Hepatocyte (in vitro differentiated cells): Measurements from ENCODE around the gene POLD4. TPM values are rescaled to one million over a fixed set of nuclear protein-coding genes. Genes with fewer than 3 reads are reported as not detected.
A peak's percentile ranks its signal among the peaks of the same experiment; 100 is the strongest.

Source experiments
- DNase-seq: peaks from one replicate; pipeline ENCODE4 v3.0.0-alpha.2; 2016; ENCODE audit warnings: low spot score
- H2AFZ ChIP-seq: fragments of 200-600 bp; sonication (generic); 2 replicates; pipeline ENCODE4 v1.6.0; 2016; ENCODE audit warnings: antibody characterized with exemption, mild to moderate bottlenecking
- H3K27ac ChIP-seq: fragments of 200-600 bp; sonication (generic); 2 replicates; pipeline ENCODE4 v1.5.1; 2016; ENCODE audit warnings: mild to moderate bottlenecking
- H3K27me3 ChIP-seq: fragments of 200-600 bp; sonication (generic); 2 replicates; pipeline ENCODE4 v1.6.1; 2016
- H3K36me3 ChIP-seq: fragments of 200-600 bp; sonication (generic); replicated peaks from 2 replicates; pipeline ENCODE4 v1.5.1; 2016; ENCODE audit warnings: low read depth; ENCODE audit not compliant: insufficient read depth
- H3K4me1 ChIP-seq: fragments of 200-600 bp; sonication (generic); 2 replicates; pipeline ENCODE4 v1.5.1; 2016; ENCODE audit warnings: mild to moderate bottlenecking, moderate library complexity; ENCODE audit not compliant: insufficient read depth
- H3K4me2 ChIP-seq: fragments of 200-600 bp; sonication (generic); 2 replicates; pipeline ENCODE4 v1.6.0; 2016
- H3K4me3 ChIP-seq: fragments of 200-600 bp; sonication (generic); 2 replicates; pipeline ENCODE4 v1.5.1; 2016; ENCODE audit warnings: mild to moderate bottlenecking
- H3K79me2 ChIP-seq: fragments of 200-600 bp; sonication (generic); 2 replicates; pipeline ENCODE4 v1.6.0; 2017; ENCODE audit warnings: mild to moderate bottlenecking
- H3K9me2 ChIP-seq: fragments of 200-600 bp; sonication (generic); replicated peaks from 2 replicates; pipeline ENCODE4 v1.6.0; 2017; ENCODE audit warnings: mild to moderate bottlenecking; ENCODE audit not compliant: insufficient read depth
- H3K9me3 ChIP-seq: fragments of 200-600 bp; sonication (generic); 2 replicates; pipeline ENCODE4 v1.5.1; 2016; ENCODE audit warnings: low read depth, mild to moderate bottlenecking
- H4K20me1 ChIP-seq: fragments of 200-600 bp; sonication (generic); 2 replicates; pipeline ENCODE4 v1.6.0; 2016; ENCODE audit warnings: mild to moderate bottlenecking; ENCODE audit not compliant: insufficient read depth, poor library complexity, severe bottlenecking
- EZH2 ChIP-seq: fragments of 200-600 bp; sonication (generic); IDR thresholded peaks from 2 replicates; pipeline ENCODE4 v1.6.1; 2016; ENCODE audit warnings: antibody characterized with exemption, mild to moderate bottlenecking, borderline replicate concordance
- EZH2phosphoT487 ChIP-seq: fragments of 200-600 bp; sonication (generic); IDR thresholded peaks from one replicate; pipeline ENCODE4 v1.6.1; 2018; ENCODE audit warnings: antibody characterized with exemption, mild to moderate bottlenecking, low read depth, moderate library complexity; ENCODE audit not compliant: unreplicated experiment, severe bottlenecking
- WGBS: methylation state at CpG from one replicate; pipeline ENCODE4 v1.1.6; 2016; ENCODE audit warnings: low lambda C conversion rate; ENCODE audit errors: missing lambda C conversion rate; 5-methylcytosine and 5-hydroxymethylcytosine counted together
- polyA plus RNA-seq: library from polyadenylated mRNA; unstranded; fragments of >200 nt; fragmentation: Nextera tagmentation; extraction: Ambion mirVana; gene quantifications from 2 replicates; pipeline ENCODE4 v1.2.1, GENCODE V29; 2016
- total RNA-seq: library from RNA; depleted of rRNA; stranded (reverse); fragments of >200 nt; gene quantifications from 2 replicates; pipeline ENCODE4 v1.2.3, GENCODE V29; 2014
- TF ChIP-seq, protein P1 (sequence below): fragments of 200-600 bp; sonication (generic); IDR thresholded peaks from 2 replicates; pipeline ENCODE4 v1.5.1; 2016; ENCODE audit warnings: antibody characterized with exemption, mild to moderate bottlenecking; ENCODE audit not compliant: poor library complexity

POLD4 gene
- total and polyA plus RNA-seq, 2 experiments from 2014 or later, result 74.4 to 97.4 TPM

DNA sequence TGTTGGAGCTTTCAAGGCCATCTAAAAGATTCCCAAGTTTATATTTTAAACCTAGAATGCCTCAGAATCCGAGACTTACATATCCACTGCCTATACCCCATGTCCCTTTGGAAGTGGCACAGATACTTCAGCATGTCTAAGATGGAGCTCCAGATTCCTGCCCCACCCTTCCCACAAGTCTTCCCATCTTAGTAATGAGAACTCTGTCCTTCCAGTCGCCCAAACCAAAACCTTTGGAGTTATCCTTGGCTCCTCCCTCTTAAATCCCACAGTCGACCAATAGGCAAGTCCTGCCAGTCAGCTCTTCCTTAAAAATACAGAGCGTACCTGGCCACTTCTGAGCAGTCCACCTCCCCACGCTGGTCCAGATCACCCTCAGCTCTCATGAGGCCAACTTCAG is 4.3 kb downstream of the POLD4 start:
- 75% methylated on average over 5 of the region's 5 CpGs for WGBS
- no peak for DNase-seq

DNA sequence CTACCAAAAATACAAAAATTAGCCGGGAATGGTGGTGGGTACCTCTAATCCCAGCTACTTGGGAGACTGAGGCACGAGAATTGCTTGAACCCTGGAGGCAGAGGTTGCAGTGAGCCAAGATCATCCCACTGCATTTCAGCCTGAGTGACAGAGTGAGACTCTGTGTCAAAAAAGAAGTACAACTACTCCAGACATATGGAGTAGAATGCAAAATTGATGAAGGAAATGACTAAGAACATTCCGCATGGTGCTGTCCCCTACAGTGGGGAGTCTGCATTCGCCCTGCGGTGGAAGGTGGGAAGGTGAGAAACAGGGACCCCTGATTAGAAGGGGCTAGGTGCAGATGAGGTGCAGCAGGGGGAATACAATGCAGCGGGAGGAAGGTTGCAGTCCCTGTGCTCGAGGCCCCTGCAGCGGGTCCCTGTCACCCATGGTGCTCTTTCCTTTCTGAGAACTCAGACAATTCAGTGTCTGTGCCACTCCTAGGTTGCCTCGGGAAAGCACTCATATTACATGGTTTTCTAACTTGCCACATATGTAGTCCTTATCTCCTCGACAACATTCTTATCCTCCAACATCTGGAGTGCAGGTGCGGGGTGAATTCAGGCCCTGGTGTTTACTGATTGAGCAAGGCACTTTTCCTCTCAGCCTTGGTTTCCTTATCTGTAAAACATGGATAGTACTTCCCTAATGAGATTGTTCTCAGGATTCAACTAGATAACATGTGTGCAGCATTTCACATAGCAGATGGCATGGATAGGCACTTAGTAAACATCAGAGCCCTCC is 5.2 kb downstream of the POLD4 start:
- 57% methylated on average over 11 of the region's 11 CpGs for WGBS
- Histone ChIP-seq H4K20me1 (no peaks in the 10 kb centered on the region), H3K27ac (peak overlapping the region; percentile 57), H2AFZ (no peak overlapping the region), H3K36me3 (no peaks in the 10 kb centered on the region), H3K4me2 (no peak overlapping the region), H3K4me1 (peaks cover 27% of the 10 kb centered on the region), H3K9me2 (no peaks in the 10 kb centered on the region), H3K27me3 (no peaks in the 10 kb centered on the region), H3K79me2 (peaks cover 16% of the 10 kb centered on the region), H3K9me3 (no peaks in the 10 kb centered on the region), H3K4me3 (no peak overlapping the region)
- DNase-seq, result peak; percentile 55
- TF ChIP-seq, protein P1, sequence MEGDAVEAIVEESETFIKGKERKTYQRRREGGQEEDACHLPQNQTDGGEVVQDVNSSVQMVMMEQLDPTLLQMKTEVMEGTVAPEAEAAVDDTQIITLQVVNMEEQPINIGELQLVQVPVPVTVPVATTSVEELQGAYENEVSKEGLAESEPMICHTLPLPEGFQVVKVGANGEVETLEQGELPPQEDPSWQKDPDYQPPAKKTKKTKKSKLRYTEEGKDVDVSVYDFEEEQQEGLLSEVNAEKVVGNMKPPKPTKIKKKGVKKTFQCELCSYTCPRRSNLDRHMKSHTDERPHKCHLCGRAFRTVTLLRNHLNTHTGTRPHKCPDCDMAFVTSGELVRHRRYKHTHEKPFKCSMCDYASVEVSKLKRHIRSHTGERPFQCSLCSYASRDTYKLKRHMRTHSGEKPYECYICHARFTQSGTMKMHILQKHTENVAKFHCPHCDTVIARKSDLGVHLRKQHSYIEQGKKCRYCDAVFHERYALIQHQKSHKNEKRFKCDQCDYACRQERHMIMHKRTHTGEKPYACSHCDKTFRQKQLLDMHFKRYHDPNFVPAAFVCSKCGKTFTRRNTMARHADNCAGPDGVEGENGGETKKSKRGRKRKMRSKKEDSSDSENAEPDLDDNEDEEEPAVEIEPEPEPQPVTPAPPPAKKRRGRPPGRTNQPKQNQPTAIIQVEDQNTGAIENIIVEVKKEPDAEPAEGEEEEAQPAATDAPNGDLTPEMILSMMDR, result no peak
- TF ChIP-seq EZH2phosphoT487, result no peak
- TF ChIP-seq EZH2, result no peak

More for the DNA sequence above, 4.3 kb downstream of the POLD4 start:
- Histone ChIP-seq H3K9me3 (no peaks in the 10 kb centered on the region), H3K27ac (peak overlapping the region; percentile 57), H3K27me3 (no peaks in the 10 kb centered on the region), H3K79me2 (peaks cover 16% of the 10 kb centered on the region), H3K4me3 (no peak overlapping the region), H4K20me1 (no peaks in the 10 kb centered on the region), H3K4me1 (peaks cover 29% of the 10 kb centered on the region), H3K9me2 (no peaks in the 10 kb centered on the region), H2AFZ (no peak overlapping the region), H3K4me2 (no peak overlapping the region), H3K36me3 (no peaks in the 10 kb centered on the region)
- TF ChIP-seq EZH2, result no peak
- TF ChIP-seq, protein P1, result no peak
- no peak for TF ChIP-seq EZH2phosphoT487

DNA sequence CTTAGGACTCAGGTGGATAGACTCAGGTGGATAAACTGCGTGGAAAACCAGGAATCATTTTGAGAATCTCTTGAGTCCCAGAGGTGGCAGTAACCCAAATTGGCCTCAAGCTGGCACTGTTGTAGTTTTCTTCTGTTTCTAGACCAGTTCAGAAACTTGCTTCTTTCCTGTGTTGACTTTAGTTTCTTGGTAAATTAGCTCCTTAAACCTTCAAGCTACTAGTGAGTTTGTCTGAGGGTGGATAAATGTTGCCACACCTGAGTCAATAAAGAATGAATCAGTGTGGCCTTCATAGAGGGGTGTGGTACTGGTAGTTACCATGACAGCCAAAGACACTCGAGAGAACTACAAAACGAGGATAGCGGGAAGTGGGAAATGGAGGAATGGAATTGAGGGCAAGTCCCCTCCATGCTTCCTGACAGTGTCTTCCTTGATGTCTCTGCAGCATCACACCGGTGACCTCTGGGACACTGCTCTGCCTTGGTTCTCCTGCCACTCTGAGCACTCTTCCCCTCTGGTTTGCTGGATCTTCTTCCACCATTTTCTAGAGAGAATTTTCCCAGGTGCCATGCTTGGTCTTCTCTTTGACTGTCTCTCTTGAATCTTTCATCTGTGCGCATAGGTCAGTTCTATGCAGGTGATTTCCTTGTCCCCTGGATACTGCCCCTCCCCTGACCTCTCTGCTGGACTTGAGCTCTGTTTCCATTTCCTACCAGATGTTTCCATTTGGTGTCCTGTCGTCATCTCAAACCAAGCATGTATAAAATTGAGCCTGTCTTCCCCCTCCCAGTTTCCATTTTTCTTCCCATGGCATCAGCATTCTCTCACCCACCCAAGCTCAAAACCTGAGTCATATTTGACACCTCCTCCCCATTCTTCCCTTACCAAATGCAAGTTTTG is 7.2 kb downstream of the POLD4 start:
- Histone ChIP-seq H3K36me3 (no peaks in the 10 kb centered on the region), H3K4me1 (peaks cover 10% of the 10 kb centered on the region), H2AFZ (no peak overlapping the region), H3K27me3 (no peaks in the 10 kb centered on the region), H4K20me1 (no peaks in the 10 kb centered on the region), H3K27ac (peak overlapping the region; percentile 74), H3K4me2 (peak overlapping the region; percentile 4), H3K9me3 (no peaks in the 10 kb centered on the region), H3K9me2 (no peaks in the 10 kb centered on the region), H3K4me3 (no peak overlapping the region), H3K79me2 (peaks cover 2% of the 10 kb centered on the region)
- DNase-seq, result peak; percentile 78
- TF ChIP-seq, protein P1, result peak; percentile 73
- TF ChIP-seq EZH2phosphoT487 (no peak), EZH2 (no peak)
- 56% methylated on average over 7 of the region's 7 CpGs for WGBS
